ENCODE data around the gene CTPS1.

GRCh38 chr1:40971966-40972365 lies 7.5 kb upstream of the CTPS1 start:
- TF ChIP-seq CTCF (optimal IDR thresholded peaks at IDR 0.05 in 1 of 3, IDR thresholded peaks at IDR 0.05 in 1 of 3, conservative IDR thresholded peaks at IDR 0.05 in 1 of 3; ENCODE audit: extremely low read depth in 1 of 3, insufficient read depth in 2 of 3, low read length in 3 of 3) (no peak), EZH2 (IDR thresholded peaks at IDR 0.05; ENCODE audit: low read length) (no peak)

Measured in keratinocyte (primary cell).